HepG2 (cell line): ENCODE data around the gene RPS6KL1. TPM values are rescaled to one million over a fixed set of nuclear protein-coding genes. Genes with fewer than 3 reads are reported as not detected.
A peak's percentile ranks its signal among the peaks of the same experiment; 100 is the strongest.

Experiments
- ARNTL ChIP-seq: sonication (generic); formaldehyde crosslinking; IDR thresholded peaks from 2 replicates; pipeline ENCODE4 v1.4.0; 2020; ENCODE audit warnings: mild to moderate bottlenecking, missing genetic modification reagents
- ETV6 ChIP-seq: sonication (generic); formaldehyde crosslinking; conservative IDR thresholded peaks from 2 replicates; pipeline ENCODE4 v1.4.0; 2020; ENCODE audit warnings: missing genetic modification reagents
- LCORL ChIP-seq, 2 experiments: fragments of 450-650 bp in 1 of 2; sonication (generic) in 1 of 2; formaldehyde crosslinking in 1 of 2; IDR thresholded peaks; 2 replicates each; pipeline versions ENCODE4 v1.5.0 to v1.6.1; 2017 to 2020; ENCODE audit warnings: antibody characterized with exemption in 1 of 2, missing genetic modification reagents in 1 of 2
- MAZ ChIP-seq, 2 experiments: sonication (generic) in 1 of 2; formaldehyde crosslinking in 1 of 2; IDR thresholded peaks; 2 replicates each; pipeline versions ENCODE4 v1.5.0 to v1.6.1; 2012 to 2020; ENCODE audit warnings: low read depth in 2 of 2, mild to moderate bottlenecking in 2 of 2, borderline replicate concordance in 1 of 2, improper control_type of control experiment in 1 of 2, low read length in 1 of 2, missing genetic modification reagents in 1 of 2, moderate library complexity in 1 of 2
- MED1 ChIP-seq: sonication (generic); formaldehyde crosslinking; IDR thresholded peaks from 2 replicates; pipeline ENCODE4 v1.4.0; 2020; ENCODE audit warnings: missing genetic modification reagents
- MEF2D ChIP-seq: sonication (generic); formaldehyde crosslinking; IDR thresholded peaks from 2 replicates; pipeline ENCODE4 v1.5.1; 2020; ENCODE audit warnings: mild to moderate bottlenecking, missing genetic modification reagents
- NBN ChIP-seq: fragments of 450-650 bp; conservative IDR thresholded peaks from 2 replicates; pipeline ENCODE4 v1.6.1; 2017
- PHF8 ChIP-seq: sonication (generic); formaldehyde crosslinking; IDR thresholded peaks from 2 replicates; pipeline ENCODE4 v1.5.0; 2020; ENCODE audit warnings: missing genetic modification reagents
- POLR2G ChIP-seq: fragments of 200-400 bp; formaldehyde crosslinking; IDR thresholded peaks from 2 replicates; pipeline ENCODE4 v1.6.1; 2018; ENCODE audit warnings: mild to moderate bottlenecking, low read depth, low read length, moderate library complexity
- RAD21 ChIP-seq: fragments of 450-650 bp; formaldehyde crosslinking; IDR thresholded peaks from 2 replicates; pipeline ENCODE4 v1.5.0; 2020; ENCODE audit warnings: mild to moderate bottlenecking
- SP4 ChIP-seq: sonication (generic); formaldehyde crosslinking; IDR thresholded peaks from 2 replicates; pipeline ENCODE4 v1.8.1; 2023; ENCODE audit warnings: mild to moderate bottlenecking, missing genetic modification reagents
- SUZ12 ChIP-seq: fragments of 150-350 bp; IDR thresholded peaks from 2 replicates; pipeline ENCODE4 v1.6.1; 2014; ENCODE audit warnings: low read depth, low read length
- TAF1 ChIP-seq: sonication (generic); formaldehyde crosslinking; IDR thresholded peaks from 2 replicates; pipeline ENCODE4 v1.4.0; 2020; ENCODE audit warnings: missing genetic modification reagents
- TARDBP ChIP-seq: sonication (generic); formaldehyde crosslinking; IDR thresholded peaks from 2 replicates; pipeline ENCODE4 v1.8.0; 2022; ENCODE audit warnings: mild to moderate bottlenecking, missing genetic modification reagents
- ZMYM4 ChIP-seq: sonication (generic); formaldehyde crosslinking; IDR thresholded peaks from 2 replicates; pipeline ENCODE4 v1.8.1; 2023; ENCODE audit warnings: mild to moderate bottlenecking, missing genetic modification reagents
- ZNF138 ChIP-seq: sonication (generic); formaldehyde crosslinking; IDR thresholded peaks from 2 replicates; pipeline ENCODE4 v1.5.0; 2020; ENCODE audit warnings: mild to moderate bottlenecking, low read depth, missing genetic modification reagents
- ZNF337 ChIP-seq: sonication (generic); formaldehyde crosslinking; IDR thresholded peaks from 2 replicates; pipeline ENCODE4 v1.5.1; 2020; ENCODE audit warnings: missing genetic modification reagents, low read depth, mild to moderate bottlenecking, borderline replicate concordance
- ZNF510 ChIP-seq: sonication (generic); formaldehyde crosslinking; IDR thresholded peaks from 2 replicates; pipeline ENCODE4 v1.4.0; 2020; ENCODE audit warnings: low read depth, mild to moderate bottlenecking, missing genetic modification reagents
- ZNF598 ChIP-seq: sonication (generic); formaldehyde crosslinking; IDR thresholded peaks from 2 replicates; pipeline ENCODE4 v1.5.1; 2020; ENCODE audit warnings: mild to moderate bottlenecking, missing genetic modification reagents, borderline replicate concordance
- ZNF788 ChIP-seq: sonication (generic); formaldehyde crosslinking; IDR thresholded peaks from 2 replicates; pipeline ENCODE4 v1.5.0; 2020; ENCODE audit warnings: mild to moderate bottlenecking, missing genetic modification reagents, borderline replicate concordance
- ZNF878 ChIP-seq: sonication (generic); formaldehyde crosslinking; IDR thresholded peaks from 2 replicates; pipeline ENCODE4 v1.8.1; 2023; ENCODE audit warnings: mild to moderate bottlenecking, missing genetic modification reagents, moderate library complexity
- polyA plus RNA-seq, 8 experiments: library from polyadenylated mRNA; depleted of rRNA in 3 of 8; stranded (reverse) in 7 of 8; unstranded in 1 of 8; fragments of >200 nt; fragmentation: Illumina TruSeq in 4 of 8; extraction: Trizol in 4 of 8; gene quantifications; 2 replicates each; pipeline versions ENCODE4 v1.2.1 to v1.2.3, GENCODE V29; 2011 to 2016; ENCODE audit warnings: low read depth in 4 of 8, missing spikeins in 1 of 8, mixed read lengths in 1 of 8; ENCODE audit not compliant: insufficient read depth in 1 of 8
- total RNA-seq, 5 experiments: library from RNA; depleted of rRNA; stranded (reverse); fragments of >200 nt; fragmentation: Illumina TruSeq; extraction: Trizol; gene quantifications; 2 replicates each; pipeline ENCODE4 v1.2.3, GENCODE V29; 2016; ENCODE audit warnings: low read depth in 1 of 5
- TF ChIP-seq, protein P1 (sequence below): sonication (generic); formaldehyde crosslinking; conservative IDR thresholded peaks from 2 replicates; pipeline ENCODE4 v1.8.1; 2023; ENCODE audit warnings: missing genetic modification reagents
- TF ChIP-seq, protein P2 (sequence below): IDR thresholded peaks from 2 replicates; pipeline ENCODE4 v1.6.1; 2016; ENCODE audit warnings: mild to moderate bottlenecking, missing biosample characterization, missing genetic modification reagents
- TF ChIP-seq, protein P3 (sequence below): sonication (generic); formaldehyde crosslinking; IDR thresholded peaks from 2 replicates; pipeline ENCODE4 v1.5.0; 2020; ENCODE audit warnings: mild to moderate bottlenecking, missing genetic modification reagents
- TF ChIP-seq, protein P4 (sequence below): sonication (generic); formaldehyde crosslinking; IDR thresholded peaks from 2 replicates; pipeline ENCODE4 v1.8.1; 2023; ENCODE audit warnings: missing genetic modification reagents, mild to moderate bottlenecking, borderline replicate concordance
- TF ChIP-seq, protein P5 (sequence below): sonication (generic); formaldehyde crosslinking; IDR thresholded peaks from 2 replicates; pipeline ENCODE4 v1.4.0; 2020; ENCODE audit warnings: missing genetic modification reagents

Gene RPS6KL1
- total and polyA plus RNA-seq, 2 of the 13 experiments (the other 11 are each of a cell fraction or from before 2014, with no cell fraction given) = 6.5 to 11.5 TPM

DNA sequence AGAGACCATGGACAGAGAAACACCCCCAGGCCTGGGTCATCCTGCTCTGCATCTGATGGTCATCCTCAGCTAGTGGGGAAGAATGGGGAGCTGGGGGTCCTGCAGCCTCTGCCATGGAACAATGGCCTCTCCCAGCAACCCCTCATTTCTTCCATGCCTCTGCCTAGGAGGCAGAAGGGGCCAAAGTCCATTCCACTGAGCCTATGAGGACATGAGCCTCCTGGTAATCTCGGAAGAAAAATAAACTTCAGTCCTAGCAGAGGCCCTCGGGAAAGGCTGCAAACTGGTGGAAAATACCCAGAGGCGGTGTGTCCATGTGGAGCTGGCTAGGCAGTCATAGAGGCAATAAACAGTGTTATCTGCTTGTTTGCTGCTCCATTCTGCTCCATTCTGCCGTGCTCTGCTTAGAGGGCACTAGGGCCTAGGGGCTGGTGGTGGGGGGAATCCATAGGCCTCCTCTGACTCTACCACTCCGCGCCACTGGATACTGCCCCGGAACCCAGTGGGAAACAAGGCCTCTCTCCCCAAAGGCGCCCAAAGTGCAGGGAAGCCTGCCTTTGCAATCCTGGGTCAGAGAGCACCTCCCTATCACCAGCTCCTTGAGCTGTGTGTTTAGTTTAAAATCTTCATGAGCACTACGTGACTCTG lies 27.9 kb upstream of the RPS6KL1 start (continued):
- TF ChIP-seq, protein P1, sequence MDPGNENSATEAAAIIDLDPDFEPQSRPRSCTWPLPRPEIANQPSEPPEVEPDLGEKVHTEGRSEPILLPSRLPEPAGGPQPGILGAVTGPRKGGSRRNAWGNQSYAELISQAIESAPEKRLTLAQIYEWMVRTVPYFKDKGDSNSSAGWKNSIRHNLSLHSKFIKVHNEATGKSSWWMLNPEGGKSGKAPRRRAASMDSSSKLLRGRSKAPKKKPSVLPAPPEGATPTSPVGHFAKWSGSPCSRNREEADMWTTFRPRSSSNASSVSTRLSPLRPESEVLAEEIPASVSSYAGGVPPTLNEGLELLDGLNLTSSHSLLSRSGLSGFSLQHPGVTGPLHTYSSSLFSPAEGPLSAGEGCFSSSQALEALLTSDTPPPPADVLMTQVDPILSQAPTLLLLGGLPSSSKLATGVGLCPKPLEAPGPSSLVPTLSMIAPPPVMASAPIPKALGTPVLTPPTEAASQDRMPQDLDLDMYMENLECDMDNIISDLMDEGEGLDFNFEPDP (CRISPR knock-in tag) = 0 out of 2 replicates have a peak, but pooled peaks have one; percentile 14
- TF ChIP-seq PHF8 (CRISPR knock-in tag) (0 out of 2 replicates have a peak, but pooled peaks have one; percentile 17), NBN (no peak), TAF1 (peak; percentile 37), ARNTL (CRISPR knock-in tag) (no peak), ZNF138 (CRISPR knock-in tag) (peak; percentile 85; the same call in 1 of the 2 replicates), LCORL (IDR thresholded peaks at IDR 0.05) (no peak), LCORL (CRISPR knock-in tag; IDR thresholded peaks at IDR 0.05) (peak; percentile 43; the same call in 1 of the 2 replicates), ETV6 (CRISPR knock-in tag) (no peak), SUZ12 (no peak), ZNF788 (no peak; the same call in 1 of the 2 replicates), POLR2G (peak; percentile 83), ZNF510 (CRISPR knock-in tag) (no peak), ZNF337 (CRISPR knock-in tag) (0 out of 2 replicates have a peak, but pooled peaks have one; percentile 25), SP4 (no peak), MED1 (CRISPR knock-in tag) (peak; percentile 48), ZNF598 (CRISPR knock-in tag) (no peak), MAZ (IDR thresholded peaks at IDR 0.05; ENCODE audit: borderline replicate concordance, low read depth, low read length) (no peak), MAZ (CRISPR knock-in tag; IDR thresholded peaks at IDR 0.05; ENCODE audit: low read depth) (peak; percentile 51; the same call in 1 of the 2 replicates), ZMYM4 (CRISPR knock-in tag) (peak; percentile 69; the same call in 1 of the 2 replicates), RAD21 (no peak), MEF2D (CRISPR knock-in tag) (0 out of 2 replicates have a peak, but pooled peaks have one; percentile 15), ZNF878 (CRISPR knock-in tag) (0 out of 2 replicates have a peak, but pooled peaks have one; percentile 31), TARDBP (CRISPR knock-in tag) (peak; percentile 74; the same call in 1 of the 2 replicates)
- TF ChIP-seq, protein P2, sequence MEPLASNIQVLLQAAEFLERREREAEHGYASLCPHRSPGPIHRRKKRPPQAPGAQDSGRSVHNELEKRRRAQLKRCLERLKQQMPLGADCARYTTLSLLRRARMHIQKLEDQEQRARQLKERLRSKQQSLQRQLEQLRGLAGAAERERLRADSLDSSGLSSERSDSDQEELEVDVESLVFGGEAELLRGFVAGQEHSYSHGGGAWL (CRISPR knock-in tag) = no peak
- TF ChIP-seq, protein P3, sequence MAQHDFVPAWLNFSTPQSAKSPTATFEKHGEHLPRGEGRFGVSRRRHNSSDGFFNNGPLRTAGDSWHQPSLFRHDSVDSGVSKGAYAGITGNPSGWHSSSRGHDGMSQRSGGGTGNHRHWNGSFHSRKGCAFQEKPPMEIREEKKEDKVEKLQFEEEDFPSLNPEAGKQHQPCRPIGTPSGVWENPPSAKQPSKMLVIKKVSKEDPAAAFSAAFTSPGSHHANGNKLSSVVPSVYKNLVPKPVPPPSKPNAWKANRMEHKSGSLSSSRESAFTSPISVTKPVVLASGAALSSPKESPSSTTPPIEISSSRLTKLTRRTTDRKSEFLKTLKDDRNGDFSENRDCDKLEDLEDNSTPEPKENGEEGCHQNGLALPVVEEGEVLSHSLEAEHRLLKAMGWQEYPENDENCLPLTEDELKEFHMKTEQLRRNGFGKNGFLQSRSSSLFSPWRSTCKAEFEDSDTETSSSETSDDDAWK = no peak
- TF ChIP-seq, protein P4, sequence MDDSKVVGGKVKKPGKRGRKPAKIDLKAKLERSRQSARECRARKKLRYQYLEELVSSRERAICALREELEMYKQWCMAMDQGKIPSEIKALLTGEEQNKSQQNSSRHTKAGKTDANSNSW = no peak
- TF ChIP-seq, protein P5, sequence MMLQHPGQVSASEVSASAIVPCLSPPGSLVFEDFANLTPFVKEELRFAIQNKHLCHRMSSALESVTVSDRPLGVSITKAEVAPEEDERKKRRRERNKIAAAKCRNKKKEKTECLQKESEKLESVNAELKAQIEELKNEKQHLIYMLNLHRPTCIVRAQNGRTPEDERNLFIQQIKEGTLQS (CRISPR knock-in tag) = no peak
